IPS-15b (cell line): Measurements from ENCODE around the gene DMXL2.
A peak's percentile ranks its signal among the peaks of the same experiment; 100 is the strongest.

Source experiments
- H3K27me3 ChIP-seq: one replicate; pipeline ENCODE4 v1.6.1; 2013; ENCODE audit warnings: low read length; ENCODE audit not compliant: control insufficient read depth, insufficient read depth
- H3K36me3 ChIP-seq: one replicate; pipeline ENCODE4 v1.6.1; 2013; ENCODE audit warnings: low read length; ENCODE audit not compliant: control insufficient read depth, insufficient read depth
- H3K4me1 ChIP-seq: one replicate; pipeline ENCODE4 v1.6.1; 2013; ENCODE audit warnings: mild to moderate bottlenecking, low read length; ENCODE audit not compliant: control insufficient read depth, insufficient read depth
- H3K4me3 ChIP-seq: one replicate; pipeline ENCODE4 v1.5.1; 2013; ENCODE audit warnings: low read depth, low read length
- H3K9ac ChIP-seq: one replicate; pipeline ENCODE4 v1.6.1; 2013; ENCODE audit warnings: low read depth, mild to moderate bottlenecking, low read length
- H3K9me3 ChIP-seq: one replicate; pipeline ENCODE4 v1.6.1; 2013; ENCODE audit warnings: mild to moderate bottlenecking, low read length; ENCODE audit not compliant: control insufficient read depth, insufficient read depth

Gene DMXL2

GRCh38 chr15:51561271-51561670, 61.3 kb downstream of the DMXL2 start:
- Histone ChIP-seq H3K9ac (no peak overlapping the region), H3K9me3 (no peaks in the 10 kb centered on the region), H3K27me3 (no peaks in the 10 kb centered on the region), H3K4me1 (no peaks in the 10 kb centered on the region), H3K4me3 (no peak overlapping the region), H3K36me3 (no peaks in the 10 kb centered on the region)

GRCh38 chr15:51558876-51559275, 63.7 kb downstream of the DMXL2 start:
- Histone ChIP-seq H3K4me1 (no peaks in the 10 kb centered on the region), H3K4me3 (no peak overlapping the region), H3K9me3 (no peaks in the 10 kb centered on the region), H3K36me3 (no peaks in the 10 kb centered on the region), H3K9ac (no peak overlapping the region), H3K27me3 (no peaks in the 10 kb centered on the region)

- Histone ChIP-seq H3K4me1 (no peaks in the 10 kb centered on the region), H3K36me3 (no peaks in the 10 kb centered on the region), H3K9ac (no peak overlapping the region), H3K9me3 (no peaks in the 10 kb centered on the region), H3K4me3 (no peak overlapping the region), H3K27me3 (no peaks in the 10 kb centered on the region)
Measured at GRCh38 chr15:51558411-51558810, 64.2 kb downstream of the DMXL2 start.

GRCh38 chr15:51550841-51551240, 71.7 kb downstream of the DMXL2 start:
- Histone ChIP-seq H3K9me3 (no peaks in the 10 kb centered on the region), H3K9ac (no peak overlapping the region), H3K27me3 (no peaks in the 10 kb centered on the region), H3K4me3 (no peak overlapping the region), H3K36me3 (no peaks in the 10 kb centered on the region), H3K4me1 (no peaks in the 10 kb centered on the region)

DNA sequence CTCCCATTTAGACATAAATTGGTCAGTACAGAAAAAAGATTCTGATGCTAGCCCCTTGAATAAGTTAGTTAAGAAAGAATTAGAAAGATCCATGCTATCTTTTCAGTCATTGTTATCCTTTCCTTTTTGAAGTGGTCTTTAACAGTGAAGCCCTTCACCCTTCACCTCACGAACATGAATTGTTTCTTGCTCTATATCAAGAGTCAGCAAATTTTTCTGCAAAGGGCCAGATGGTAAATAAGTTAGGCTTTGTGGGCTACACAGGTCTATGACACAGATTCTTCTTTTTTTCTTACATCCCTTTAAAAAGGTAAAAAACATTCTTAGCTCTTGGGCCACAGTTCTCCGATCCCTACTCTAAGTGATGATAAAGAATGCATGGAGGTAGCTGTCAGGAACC, 74.9 kb downstream of the DMXL2 start:
- Histone ChIP-seq H3K4me1 (no peaks in the 10 kb centered on the region), H3K36me3 (no peaks in the 10 kb centered on the region), H3K27me3 (no peaks in the 10 kb centered on the region), H3K9me3 (no peaks in the 10 kb centered on the region), H3K4me3 (no peak overlapping the region), H3K9ac (no peak overlapping the region)

GRCh38 chr15:51536965-51537574, 85.5 kb downstream of the DMXL2 start:
- Histone ChIP-seq H3K27me3 (no peaks in the 10 kb centered on the region), H3K4me1 (no peaks in the 10 kb centered on the region), H3K9ac (no peak overlapping the region), H3K9me3 (no peaks in the 10 kb centered on the region), H3K36me3 (no peaks in the 10 kb centered on the region), H3K4me3 (no peak overlapping the region)

- no peaks in the 10 kb centered on the region for H3K27me3 ChIP-seq
- H3K4me1 ChIP-seq, result no peaks in the 10 kb centered on the region
- no peak overlapping the region for H3K4me3 ChIP-seq
- H3K36me3 ChIP-seq, result no peaks in the 10 kb centered on the region
- no peaks in the 10 kb centered on the region for H3K9me3 ChIP-seq
- no peak overlapping the region for H3K9ac ChIP-seq
Measured at GRCh38 chr15:51533672-51534398, 88.7 kb downstream of the DMXL2 start.

DNA sequence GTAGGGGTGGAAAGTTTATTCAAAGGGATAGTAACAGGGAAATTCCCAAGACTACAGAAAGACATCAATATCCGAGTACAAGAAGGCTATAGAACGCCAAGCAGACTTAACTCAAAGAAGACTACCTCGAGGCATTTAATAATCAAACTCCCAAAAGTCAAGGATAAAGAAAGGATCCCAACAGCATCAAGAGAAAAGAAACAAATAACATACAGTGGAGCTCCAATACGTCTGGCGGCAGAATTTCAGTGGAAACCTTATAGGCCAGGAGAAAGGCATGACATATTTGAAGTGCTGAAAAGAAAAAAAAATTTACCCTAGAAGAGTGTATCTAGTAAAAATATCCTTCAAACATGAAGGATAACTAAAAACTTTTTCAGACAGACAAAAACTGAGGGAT, 95.6 kb downstream of the DMXL2 start:
- Histone ChIP-seq H3K36me3 (no peaks in the 10 kb centered on the region), H3K27me3 (no peaks in the 10 kb centered on the region), H3K9ac (no peak overlapping the region), H3K9me3 (no peaks in the 10 kb centered on the region), H3K4me1 (no peaks in the 10 kb centered on the region), H3K4me3 (no peak overlapping the region)

DNA sequence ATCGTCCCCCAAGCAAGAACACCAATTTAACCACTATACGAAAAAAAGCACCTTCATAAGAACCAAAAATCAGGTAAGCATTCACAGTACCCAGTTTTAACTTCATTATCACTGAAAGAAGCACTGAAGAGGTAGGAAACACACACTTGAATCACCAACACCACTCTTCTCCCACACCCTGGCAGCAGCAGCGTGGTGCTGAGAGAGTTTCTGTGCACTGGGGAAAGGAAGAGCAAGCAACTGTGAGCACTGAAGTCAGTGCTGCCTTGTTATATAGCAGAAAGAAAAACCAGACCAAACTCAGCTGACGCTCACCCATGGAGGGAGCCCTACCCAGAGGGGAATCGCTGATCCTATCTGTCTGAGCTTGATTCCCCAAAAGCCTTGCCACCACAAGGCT, 98.2 kb downstream of the DMXL2 start:
- Histone ChIP-seq H3K4me3 (no peak overlapping the region), H3K36me3 (no peaks in the 10 kb centered on the region), H3K9ac (no peak overlapping the region), H3K4me1 (no peaks in the 10 kb centered on the region), H3K9me3 (no peaks in the 10 kb centered on the region), H3K27me3 (no peaks in the 10 kb centered on the region)

DNA sequence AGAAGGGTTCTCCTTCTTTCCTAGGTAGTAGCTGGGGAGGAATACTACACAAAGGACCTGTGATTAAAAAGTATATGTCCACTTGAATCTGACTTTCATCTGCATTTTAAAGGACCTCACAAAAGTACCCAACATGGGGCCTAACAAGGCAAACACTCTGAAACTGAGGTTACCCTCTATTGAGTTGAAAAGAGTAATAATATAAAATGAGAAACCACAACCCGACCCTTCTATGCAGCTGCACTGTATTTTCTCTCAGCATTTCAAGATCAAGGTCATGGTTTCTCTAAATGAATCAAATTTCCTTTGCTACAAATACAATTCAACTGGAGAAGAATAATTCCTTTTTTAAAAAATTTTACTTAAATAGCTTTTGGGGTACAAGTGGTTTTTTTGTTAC, 106.3 kb downstream of the DMXL2 start:
- Histone ChIP-seq H3K4me3 (no peak overlapping the region), H3K4me1 (no peaks in the 10 kb centered on the region), H3K9me3 (no peaks in the 10 kb centered on the region), H3K9ac (peak overlapping the region; percentile 37), H3K36me3 (no peaks in the 10 kb centered on the region), H3K27me3 (no peaks in the 10 kb centered on the region)

DNA sequence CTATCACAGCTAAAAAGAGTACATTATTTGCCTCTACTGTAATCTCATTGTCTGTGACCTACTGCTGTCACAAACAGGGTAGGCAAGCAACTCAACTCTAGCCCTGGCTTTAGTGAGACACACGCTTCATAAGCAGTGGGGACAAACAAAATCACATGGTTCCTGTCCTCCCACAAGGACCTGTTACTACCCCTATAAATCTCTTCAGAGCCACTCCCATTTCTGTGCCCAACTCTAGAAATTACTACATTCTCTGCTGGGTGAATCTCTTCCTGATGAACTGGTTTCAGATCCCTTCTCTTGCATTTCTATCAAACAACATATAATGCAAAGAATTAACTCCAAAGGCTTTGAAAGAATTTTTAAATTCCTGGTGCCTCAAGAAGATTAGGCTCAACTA, 117.3 kb downstream of the DMXL2 start:
- no peak overlapping the region for H3K9ac ChIP-seq

GRCh38 chr15:51503003-51503402, 119.6 kb downstream of the DMXL2 start:
- no peaks in the 10 kb centered on the region for H3K27me3 ChIP-seq
- H3K4me1 ChIP-seq, result no peaks in the 10 kb centered on the region
- no peaks in the 10 kb centered on the region for H3K9me3 ChIP-seq
- H3K9ac ChIP-seq, result no peak overlapping the region
- no peak overlapping the region for H3K4me3 ChIP-seq
- H3K36me3 ChIP-seq, result no peaks in the 10 kb centered on the region

More for the DNA sequence above, 117.3 kb downstream of the DMXL2 start:
- no peak overlapping the region for H3K4me3 ChIP-seq
- H3K27me3 ChIP-seq, result no peaks in the 10 kb centered on the region
- no peaks in the 10 kb centered on the region for H3K9me3 ChIP-seq
- no peaks in the 10 kb centered on the region for H3K36me3 ChIP-seq
- no peaks in the 10 kb centered on the region for H3K4me1 ChIP-seq
